H1 (cell line): Measurements from ENCODE around the gene GPR34. TPM values are rescaled to one million over a fixed set of nuclear protein-coding genes. Genes with fewer than 3 reads are reported as not detected.

ENCODE experiments used
- CTCF ChIA-PET: fragments of 300-600 bp; sonication (Branson Sonifier 250); formaldehyde crosslinking; loops from one replicate; lab custom pipeline; 2021; ENCODE audit not compliant: partially characterized antibody; lab: Charles Lee
- POLR2A ChIA-PET: fragments of 300-600 bp; sonication (Branson Sonifier 250); formaldehyde crosslinking; loops from one replicate; lab custom pipeline; 2021; ENCODE audit warnings: inconsistent platforms; ENCODE audit not compliant: partially characterized antibody; lab: Charles Lee
- DNase-seq, 2 experiments: peaks; one replicate each; pipeline versions ENCODE4 v3.0.0 to v3.0.0-alpha.2; 2010 to 2022; ENCODE audit warnings: low spot score in 2 of 2, low read depth in 1 of 2, mixed read lengths in 1 of 2
- FAIRE-seq: peaks from 2 replicates; lab custom pipeline; 2011; peaks lifted over from hg19 to GRCh38; lab: Jason Lieb, UNC
- H2AFZ ChIP-seq: 2 replicates; pipeline ENCODE4 v1.8.1; 2012; ENCODE audit warnings: low read length, inconsistent platforms
- H2AK5ac ChIP-seq: 2 replicates; pipeline ENCODE4 v1.6.1; 2013; ENCODE audit warnings: low read depth, low read length
- H2BK120ac ChIP-seq: replicated peaks from 2 replicates; pipeline ENCODE3; 2013; ENCODE audit warnings: low read depth, low read length, inconsistent platforms
- H2BK12ac ChIP-seq: 2 replicates; pipeline ENCODE4 v1.6.1; 2013; ENCODE audit warnings: low read depth, low read length
- H2BK15ac ChIP-seq: 2 replicates; pipeline ENCODE4 v1.6.1; 2013; ENCODE audit warnings: low read length
- H2BK20ac ChIP-seq: 2 replicates; pipeline ENCODE4 v1.6.1; 2013; ENCODE audit warnings: low read length
- H2BK5ac ChIP-seq: 2 replicates; pipeline ENCODE4 v1.6.1; 2013; ENCODE audit warnings: low read depth, low read length
- H3K14ac ChIP-seq: 2 replicates; pipeline ENCODE4 v1.6.1; 2013; ENCODE audit warnings: inconsistent platforms; ENCODE audit not compliant: insufficient read length
- H3K18ac ChIP-seq: 2 replicates; pipeline ENCODE4 v1.6.1; 2013; ENCODE audit warnings: low read length; ENCODE audit errors: extremely low read depth
- H3K23ac ChIP-seq: 2 replicates; pipeline ENCODE4 v1.6.1; 2013; ENCODE audit warnings: inconsistent platforms; ENCODE audit not compliant: insufficient read length
- H3K23me2 ChIP-seq: 2 replicates; pipeline ENCODE4 v1.6.1; 2013; ENCODE audit warnings: low read depth, low read length
- H3K27ac ChIP-seq: 2 replicates; pipeline ENCODE4 v1.6.1; 2011; ENCODE audit warnings: low read depth, low read length, inconsistent platforms
- H3K27me3 ChIP-seq, 4 experiments: replicated peaks in 1 of 4; 1 replicate in 1 of 4; 2 replicates in 3 of 4; pipeline versions ENCODE4 v1.6.1 to v1.8.1; 2011 to 2013; ENCODE audit warnings: low read length in 3 of 4, mild to moderate bottlenecking in 3 of 4, inconsistent platforms in 2 of 4, mixed read lengths in 2 of 4, moderate library complexity in 1 of 4; ENCODE audit not compliant: control insufficient read depth in 3 of 4, insufficient read depth in 3 of 4; ENCODE audit errors: extremely low read depth in 1 of 4
- H3K36me3 ChIP-seq, 4 experiments: 2 replicates each; pipeline versions ENCODE4 v1.6.1 to v1.8.1; 2011 to 2013; ENCODE audit warnings: mild to moderate bottlenecking in 4 of 4, low read length in 3 of 4, moderate library complexity in 2 of 4, control low read depth in 1 of 4, inconsistent platforms in 1 of 4; ENCODE audit not compliant: insufficient read depth in 4 of 4, control insufficient read depth in 2 of 4
- H3K4ac ChIP-seq: replicated peaks from 2 replicates; pipeline ENCODE3; 2013; ENCODE audit warnings: low read length, low read depth, mixed read lengths, inconsistent platforms; ENCODE audit not compliant: insufficient read length
- H3K4me1 ChIP-seq, 4 experiments: replicated peaks in 1 of 4; 1 replicate in 1 of 4; 2 replicates in 3 of 4; pipeline versions ENCODE4 v1.6.1 to v1.8.1; 2011 to 2013; ENCODE audit warnings: low read length in 3 of 4, inconsistent platforms in 2 of 4, mixed read lengths in 1 of 4; ENCODE audit not compliant: insufficient read depth in 4 of 4, control insufficient read depth in 3 of 4
- H3K4me2 ChIP-seq, 2 experiments: 2 replicates each; pipeline versions ENCODE4 v1.6.1 to v1.8.1; 2011 to 2013; ENCODE audit warnings: low read depth in 2 of 2, low read length in 2 of 2, control low read depth in 1 of 2, inconsistent platforms in 1 of 2, mild to moderate bottlenecking in 1 of 2; ENCODE audit not compliant: insufficient read depth in 1 of 2
- H3K4me3 ChIP-seq, 4 experiments: fragments of 200-600, 300-600 bp in 1 of 4; sonication (generic), shearing (Covaris generic), sonication (Bioruptor Twin) in 1 of 4; 2 replicates each; pipeline versions ENCODE4 v1.5.1 to v1.8.1; 2011 to 2016; ENCODE audit warnings: low read length in 4 of 4, low read depth in 3 of 4, control low read depth in 2 of 4, inconsistent platforms in 2 of 4, mild to moderate bottlenecking in 2 of 4, mixed read lengths in 1 of 4, moderate library complexity in 1 of 4; ENCODE audit not compliant: insufficient read depth in 2 of 4; ENCODE audit errors: extremely low read depth in 1 of 4
- H3K56ac ChIP-seq: replicated peaks from 2 replicates; pipeline ENCODE3; 2013; ENCODE audit warnings: low read depth, mild to moderate bottlenecking, mixed read lengths, low read length, inconsistent platforms; ENCODE audit not compliant: insufficient read length
- H3K79me1 ChIP-seq: 2 replicates; pipeline ENCODE4 v1.6.1; 2013; ENCODE audit warnings: low read depth, low read length, control low read depth
- H3K79me2 ChIP-seq, 2 experiments: 2 replicates each; pipeline versions ENCODE4 v1.6.1 to v1.8.1; 2012 to 2013; ENCODE audit warnings: low read length in 2 of 2, mild to moderate bottlenecking in 2 of 2, inconsistent platforms in 1 of 2; ENCODE audit not compliant: insufficient read depth in 2 of 2, control insufficient read depth in 1 of 2
- H3K9ac ChIP-seq, 4 experiments: replicated peaks in 1 of 4; 1 replicate in 1 of 4; 2 replicates in 3 of 4; pipeline versions ENCODE4 v1.6.1 to v1.8.1; 2011 to 2013; ENCODE audit warnings: low read depth in 3 of 4, low read length in 3 of 4, control low read depth in 2 of 4, mild to moderate bottlenecking in 2 of 4, moderate library complexity in 2 of 4, inconsistent platforms in 1 of 4; ENCODE audit errors: extremely low read depth in 1 of 4
- H3K9me3 ChIP-seq, 2 experiments: 2 replicates each; pipeline versions ENCODE4 v1.6.1 to v1.8.1; 2012 to 2013; ENCODE audit warnings: mild to moderate bottlenecking in 2 of 2, moderate library complexity in 2 of 2, control low read depth in 1 of 2, inconsistent platforms in 1 of 2, low read depth in 1 of 2, low read length in 1 of 2, mixed read lengths in 1 of 2; ENCODE audit not compliant: insufficient read depth in 2 of 2
- H4K20me1 ChIP-seq, 2 experiments: replicated peaks in 1 of 2; 2 replicates each; pipeline versions ENCODE3 to v1.8.1; 2011 to 2013; ENCODE audit warnings: inconsistent platforms in 2 of 2, low read length in 2 of 2, mild to moderate bottlenecking in 1 of 2; ENCODE audit not compliant: insufficient read depth in 2 of 2, control insufficient read depth in 1 of 2
- H4K5ac ChIP-seq: 2 replicates; pipeline ENCODE4 v1.6.1; 2013; ENCODE audit warnings: low read length, low read depth, mixed read lengths, inconsistent platforms; ENCODE audit not compliant: insufficient read length
- H4K8ac ChIP-seq: 2 replicates; pipeline ENCODE4 v1.8.0; 2013; ENCODE audit warnings: mild to moderate bottlenecking, moderate library complexity, low read length, inconsistent platforms; ENCODE audit not compliant: insufficient read depth; ENCODE audit errors: extremely low read depth
- H4K91ac ChIP-seq: replicated peaks from 2 replicates; pipeline ENCODE3; 2013; ENCODE audit warnings: low read length, mixed read lengths, inconsistent platforms; ENCODE audit not compliant: insufficient read length
- SRF ChIP-seq: IDR thresholded peaks from 2 replicates; pipeline ENCODE4 v1.6.1; 2011; ENCODE audit warnings: mild to moderate bottlenecking, low read depth, low read length, moderate library complexity
- WGBS, 2 experiments: shearing (Covaris generic) in 1 of 2; methylation state at CpG; one replicate each; pipeline versions ENCODE4 v1.1.6 to v1.1.7; 2013 to 2015; ENCODE audit warnings: low lambda C conversion rate in 2 of 2, mixed read lengths in 2 of 2, inconsistent platforms in 1 of 2, low coverage in 1 of 2, missing lambda C conversion rate in 1 of 2; ENCODE audit not compliant: insufficient replicate concordance in 2 of 2, insufficient coverage in 1 of 2, insufficient read length in 1 of 2; ENCODE audit errors: extremely low coverage in 1 of 2, missing lambda C conversion rate in 1 of 2; 5-methylcytosine and 5-hydroxymethylcytosine counted together
- polyA plus RNA-seq, 7 experiments: library from polyadenylated mRNA; depleted of rRNA in 3 of 7; stranded (reverse) in 5 of 7; unstranded in 2 of 7; fragments of >200 nt in 5 of 7; fragments of 200-250 nt in 2 of 7; gene quantifications; 1 replicate in 5 of 7; 2 replicates in 1 of 7; 4 replicates in 1 of 7; pipeline versions ENCODE4 v1.2.1 to v1.2.3, GENCODE V29; 2011 to 2013; ENCODE audit warnings: missing spikeins in 2 of 7, mixed read lengths in 2 of 7
- total RNA-seq: library from RNA; stranded (reverse); fragmentation: NEBNext Ultra II Directional; extraction: Animal tissue kit (Norgen Biotek cat#: 25700); gene quantifications from 2 replicates; pipeline ENCODE4 v1.2.1, GENCODE V29; 2021
- TF ChIP-seq, protein P1 (sequence below): IDR thresholded peaks from 2 replicates; pipeline ENCODE4 v1.6.1; 2012; ENCODE audit warnings: inconsistent platforms
- TF ChIP-seq, protein P2 (sequence below): IDR thresholded peaks from 2 replicates; pipeline ENCODE4 v1.6.1; 2011; ENCODE audit warnings: low read depth, mild to moderate bottlenecking, low read length; ENCODE audit not compliant: insufficient read depth

GPR34 gene
- total and polyA plus RNA-seq, 2 of the 8 experiments (the other 6 are each of a cell fraction or from before 2014, with no cell fraction given), result not detected

DNA sequence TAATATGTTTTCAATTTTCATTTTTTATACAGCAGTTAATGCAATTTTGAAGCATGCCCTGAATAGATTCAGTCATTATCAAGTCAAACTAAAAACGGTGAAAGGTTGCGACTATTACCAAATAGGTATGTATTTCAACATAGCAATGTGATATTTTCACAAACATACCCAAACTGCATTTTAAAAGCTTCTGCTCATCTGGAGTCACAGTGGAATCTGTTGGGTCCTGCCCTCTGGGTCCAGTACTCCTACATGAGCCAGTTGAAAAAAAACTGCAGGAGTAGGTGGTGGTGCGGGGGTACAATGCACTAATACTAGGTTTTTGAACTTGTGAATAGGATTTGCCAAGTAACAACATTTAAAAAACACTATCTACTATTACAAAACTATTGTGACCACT, 938 bp downstream of the GPR34 start:
- FAIRE-seq (no peak), DNase-seq (no peak)
- H2BK20ac ChIP-seq, result no peak overlapping the region
- H3K18ac ChIP-seq, result no peak overlapping the region
- H3K14ac ChIP-seq, result no peak overlapping the region
- H4K8ac ChIP-seq, result no peak overlapping the region
- H2AK5ac ChIP-seq, result no peak overlapping the region
- H3K23me2 ChIP-seq, result no peaks in the 10 kb centered on the region
- no peaks in the 10 kb centered on the region for H3K79me2 ChIP-seq
- ChIA-PET CTCF (no interaction called here), POLR2A (interaction anchor here (0.7 kb wide), 1 partner anchor 228 kb away, joined by 4 read pairs; no protein-coding TSS in a partner anchor)
- H4K91ac ChIP-seq, result no peak overlapping the region
- no peak overlapping the region for H2BK12ac ChIP-seq
- no peaks in the 10 kb centered on the region for H3K79me1 ChIP-seq
- H3K4me1 ChIP-seq, result no peaks in the 10 kb centered on the region
- H3K27ac ChIP-seq, result no peak overlapping the region
- WGBS, 2 experiments, result 98% methylated on average over 3 of the region's 3 CpGs; no CpG with 5 or more reads in 1 of the 2 experiments
- no peak overlapping the region for H3K56ac ChIP-seq
- no peak overlapping the region for H2BK5ac ChIP-seq
- H3K27me3 ChIP-seq, result no peaks in the 10 kb centered on the region
- no peak overlapping the region for H3K9ac ChIP-seq
- no peak overlapping the region for H2BK15ac ChIP-seq
- no peak overlapping the region for H4K5ac ChIP-seq
- no peaks in the 10 kb centered on the region for H3K9me3 ChIP-seq
- no peak overlapping the region for H2AFZ ChIP-seq
- H3K36me3 ChIP-seq, result no peaks in the 10 kb centered on the region
- H3K4me2 ChIP-seq, result no peak overlapping the region
- no peak overlapping the region for H3K23ac ChIP-seq
- no peaks in the 10 kb centered on the region for H4K20me1 ChIP-seq
- no peak overlapping the region for H2BK120ac ChIP-seq
- no peak overlapping the region for H3K4ac ChIP-seq
- H3K4me3 ChIP-seq, result no peak overlapping the region
- TF ChIP-seq, protein P1, sequence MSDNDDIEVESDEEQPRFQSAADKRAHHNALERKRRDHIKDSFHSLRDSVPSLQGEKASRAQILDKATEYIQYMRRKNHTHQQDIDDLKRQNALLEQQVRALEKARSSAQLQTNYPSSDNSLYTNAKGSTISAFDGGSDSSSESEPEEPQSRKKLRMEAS, result no peak
- TF ChIP-seq, protein P2, sequence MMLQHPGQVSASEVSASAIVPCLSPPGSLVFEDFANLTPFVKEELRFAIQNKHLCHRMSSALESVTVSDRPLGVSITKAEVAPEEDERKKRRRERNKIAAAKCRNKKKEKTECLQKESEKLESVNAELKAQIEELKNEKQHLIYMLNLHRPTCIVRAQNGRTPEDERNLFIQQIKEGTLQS, result no peak
- no peak for TF ChIP-seq SRF
